ENCODE results near the gene RHPN2.

RHPN2 gene

DNA sequence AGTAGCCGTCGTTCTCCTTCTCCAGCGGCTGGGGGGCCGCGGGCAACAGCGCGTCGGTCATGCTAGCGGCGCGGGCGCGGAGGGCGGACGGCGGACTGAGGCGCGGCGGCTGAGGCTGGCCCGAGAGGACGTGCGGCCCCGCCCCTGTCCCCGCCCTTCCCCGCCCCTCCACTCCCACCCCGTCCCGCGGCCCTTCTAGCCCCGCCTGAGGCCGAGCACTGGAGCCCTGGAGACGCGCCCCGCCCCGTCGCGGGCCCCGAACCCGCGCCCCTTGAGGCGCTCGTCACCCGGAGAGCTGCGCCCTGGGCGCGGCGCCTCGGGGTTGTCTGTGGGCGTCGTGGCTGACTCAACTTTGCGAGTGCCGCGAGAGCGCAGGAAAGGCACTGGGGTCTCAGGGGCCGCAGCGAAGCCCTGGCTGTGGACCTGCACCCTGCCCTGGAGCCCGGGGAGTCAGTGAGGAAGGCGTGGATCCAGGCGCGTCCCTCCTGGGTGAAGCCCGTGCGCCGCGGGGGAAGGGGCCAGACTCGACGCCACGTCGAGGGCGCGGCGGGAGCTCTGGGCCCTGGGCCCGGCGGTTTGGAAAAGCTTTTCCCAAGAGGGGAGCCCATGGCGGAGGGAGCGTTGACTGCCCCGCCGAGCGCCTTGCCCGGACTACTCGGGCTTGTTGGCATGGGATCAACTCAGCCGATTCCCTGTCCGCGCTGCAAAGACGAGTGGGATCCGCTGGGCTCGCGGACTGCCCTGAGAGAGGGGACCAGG lies at the start of gene RHPN2:
Gene RHPN2, minus strand, starts transcription at position 97 of the 759 bp plus-strand sequence. Its CDS starts 36 bp downstream, at position 61.
- H3K9ac ChIP-seq (ENCODE audit: low read depth, low read length): peak within 1 kb of the TSS; percentile 61; the same call in 1 of the 2 replicates

DNA sequence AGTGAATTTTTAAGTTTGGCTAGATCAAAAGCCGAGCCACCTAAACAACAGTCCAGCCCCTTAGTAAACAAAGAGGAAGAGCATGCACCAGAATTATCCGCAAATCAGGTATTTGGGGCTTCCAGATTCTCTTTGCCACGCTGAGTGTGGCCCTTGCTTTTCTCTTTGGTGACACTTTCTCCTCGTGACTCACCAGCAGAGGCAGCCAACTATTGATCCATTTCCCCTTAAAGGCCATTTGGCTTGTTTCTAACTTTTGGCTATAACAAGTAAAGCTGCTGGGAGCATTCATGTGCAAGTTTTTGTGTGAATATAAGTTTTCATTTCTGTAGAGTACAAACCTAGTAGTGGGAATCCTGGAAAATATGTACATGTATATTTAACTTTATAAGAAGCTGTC lies 49.6 kb upstream of the RHPN2 start:
- Histone ChIP-seq H3K9me3 (ENCODE audit: control insufficient read depth, insufficient read depth, low read length) (no peaks in the 10 kb centered on the region), H3K4me3 (ENCODE audit: low read depth, low read length) (no peak overlapping the region), H3K4me1 (ENCODE audit: control insufficient read depth, insufficient read depth, low read length) (no peaks in the 10 kb centered on the region), H3K36me3 (ENCODE audit: control insufficient read depth, insufficient read depth, low read length) (peaks cover 73% of the 10 kb centered on the region), H3K9ac (ENCODE audit: low read depth, low read length) (no peak overlapping the region), H3K27ac (ENCODE audit: low read depth, low read length) (no peak overlapping the region), H3K27me3 (ENCODE audit: control insufficient read depth, insufficient read depth, low read length) (no peaks in the 10 kb centered on the region)

More for the DNA sequence above, at the start of gene RHPN2:
- Histone ChIP-seq H3K36me3 (ENCODE audit: control insufficient read depth, insufficient read depth, low read length) (no peaks in the 10 kb centered on the region), H3K27ac (ENCODE audit: low read depth, low read length) (no peak within 1 kb of the TSS), H3K9me3 (ENCODE audit: control insufficient read depth, insufficient read depth, low read length) (no peaks in the 10 kb centered on the region), H3K4me1 (ENCODE audit: control insufficient read depth, insufficient read depth, low read length) (peaks cover 8% of the 10 kb centered on the region), H3K27me3 (ENCODE audit: control insufficient read depth, insufficient read depth, low read length) (no peaks in the 10 kb centered on the region), H3K4me3 (ENCODE audit: low read depth, low read length) (peak within 1 kb of the TSS; percentile 81)

DNA sequence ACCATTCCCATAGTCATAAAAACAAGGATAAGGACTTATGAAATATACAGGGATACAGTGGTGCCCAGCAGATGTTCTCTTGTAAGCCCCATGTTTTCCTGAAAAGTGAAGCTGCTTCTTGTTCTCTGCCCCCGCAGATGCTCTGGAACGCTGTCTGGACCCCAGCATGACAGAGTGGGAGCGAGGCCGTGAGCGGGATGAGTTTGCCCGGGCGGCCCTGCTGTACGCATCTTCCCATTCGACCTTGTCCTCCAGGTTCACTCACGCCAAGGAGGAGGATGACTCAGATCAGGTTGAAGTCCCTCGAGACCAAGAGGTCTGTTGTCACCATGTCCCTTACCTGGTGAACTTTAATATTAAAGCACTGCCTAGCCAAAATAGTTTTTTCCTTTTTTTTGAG lies 46.9 kb upstream of the RHPN2 start:
- no peaks in the 10 kb centered on the region for H3K27me3 ChIP-seq (ENCODE audit: control insufficient read depth, insufficient read depth, low read length)
- H3K9me3 ChIP-seq (ENCODE audit: control insufficient read depth, insufficient read depth, low read length): no peaks in the 10 kb centered on the region
- H3K4me1 ChIP-seq (ENCODE audit: control insufficient read depth, insufficient read depth, low read length): no peaks in the 10 kb centered on the region
- no peak overlapping the region for H3K4me3 ChIP-seq (ENCODE audit: low read depth, low read length)
- H3K36me3 ChIP-seq (ENCODE audit: control insufficient read depth, insufficient read depth, low read length): peaks cover 80% of the 10 kb centered on the region
- no peak overlapping the region for H3K9ac ChIP-seq (ENCODE audit: low read depth, low read length)
- H3K27ac ChIP-seq (ENCODE audit: low read depth, low read length): no peak overlapping the region

DNA sequence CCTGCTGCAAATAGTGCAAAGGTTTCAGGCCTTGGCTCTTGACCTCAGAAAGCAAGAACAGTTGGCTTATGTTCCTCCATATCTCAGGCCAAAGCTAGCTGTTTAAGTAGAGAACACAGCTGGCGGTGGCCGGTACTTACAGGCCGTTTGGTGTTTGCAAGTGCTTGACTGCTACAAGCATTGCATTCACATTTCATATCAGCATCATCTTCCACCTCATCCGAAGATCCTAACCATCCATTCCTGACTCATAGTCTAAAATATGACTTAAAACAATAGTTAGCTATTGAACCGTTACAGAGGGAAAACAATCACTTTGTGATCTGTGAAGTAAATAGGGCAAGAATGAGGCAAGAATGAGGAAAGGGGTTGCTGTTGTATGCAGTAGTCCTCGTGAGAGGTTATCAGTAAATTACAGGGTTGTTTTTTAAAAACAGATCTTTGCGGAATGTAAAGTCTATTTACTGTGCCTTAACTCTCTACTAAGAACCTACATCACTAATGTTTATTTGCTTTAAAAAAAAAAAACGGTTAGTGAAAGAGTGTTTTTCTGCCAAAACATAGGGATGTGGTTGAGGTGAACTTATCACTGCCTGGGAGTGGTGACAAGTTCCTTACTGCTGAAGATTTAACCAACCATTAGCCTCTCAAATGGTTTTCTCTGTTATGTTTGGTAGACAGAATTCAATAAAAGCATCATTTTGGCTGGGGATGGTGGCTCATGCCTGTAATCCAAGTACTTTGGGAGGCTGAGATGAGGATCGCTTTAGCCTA lies 45.6 kb upstream of the RHPN2 start:
- Histone ChIP-seq H3K4me3 (ENCODE audit: low read depth, low read length) (no peak overlapping the region), H3K36me3 (ENCODE audit: control insufficient read depth, insufficient read depth, low read length) (peaks cover 77% of the 10 kb centered on the region), H3K27ac (ENCODE audit: low read depth, low read length) (no peak overlapping the region), H3K27me3 (ENCODE audit: control insufficient read depth, insufficient read depth, low read length) (no peaks in the 10 kb centered on the region), H3K9ac (ENCODE audit: low read depth, low read length) (no peak overlapping the region), H3K4me1 (ENCODE audit: control insufficient read depth, insufficient read depth, low read length) (no peaks in the 10 kb centered on the region), H3K9me3 (ENCODE audit: control insufficient read depth, insufficient read depth, low read length) (no peaks in the 10 kb centered on the region)

GRCh38 chr19:33108161-33108560 lies 43.5 kb upstream of the RHPN2 start:
- no peak overlapping the region for H3K4me3 ChIP-seq (ENCODE audit: low read depth, low read length)
- no peaks in the 10 kb centered on the region for H3K27me3 ChIP-seq (ENCODE audit: control insufficient read depth, insufficient read depth, low read length)
- H3K9me3 ChIP-seq (ENCODE audit: control insufficient read depth, insufficient read depth, low read length): no peaks in the 10 kb centered on the region
- H3K27ac ChIP-seq (ENCODE audit: low read depth, low read length): no peak overlapping the region
- no peaks in the 10 kb centered on the region for H3K4me1 ChIP-seq (ENCODE audit: control insufficient read depth, insufficient read depth, low read length)
- peaks cover 67% of the 10 kb centered on the region for H3K36me3 ChIP-seq (ENCODE audit: control insufficient read depth, insufficient read depth, low read length)
- no peak overlapping the region for H3K9ac ChIP-seq (ENCODE audit: low read depth, low read length)

DNA sequence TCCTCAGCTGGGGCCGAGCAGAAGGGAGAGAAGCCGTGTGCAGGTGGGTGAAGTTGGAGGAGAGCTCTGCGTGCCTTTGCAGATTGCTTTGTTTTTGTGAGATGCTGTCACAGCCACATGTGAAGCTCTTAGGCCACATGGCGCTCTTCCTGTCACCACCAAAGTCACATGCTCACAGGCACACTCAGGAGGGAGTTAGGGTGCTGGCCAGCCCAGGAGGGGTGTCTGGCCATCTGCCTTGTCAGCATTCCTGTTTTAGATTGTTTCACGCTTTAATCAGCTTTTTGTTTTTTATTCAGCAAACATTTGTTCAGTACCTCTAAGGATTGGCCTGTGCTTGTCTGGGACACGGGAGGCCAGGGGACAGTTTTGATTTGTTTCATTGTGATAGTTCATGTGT lies 38.2 kb upstream of the RHPN2 start:
- Histone ChIP-seq H3K36me3 (ENCODE audit: control insufficient read depth, insufficient read depth, low read length) (peaks cover 51% of the 10 kb centered on the region), H3K27ac (ENCODE audit: low read depth, low read length) (no peak overlapping the region)

DNA sequence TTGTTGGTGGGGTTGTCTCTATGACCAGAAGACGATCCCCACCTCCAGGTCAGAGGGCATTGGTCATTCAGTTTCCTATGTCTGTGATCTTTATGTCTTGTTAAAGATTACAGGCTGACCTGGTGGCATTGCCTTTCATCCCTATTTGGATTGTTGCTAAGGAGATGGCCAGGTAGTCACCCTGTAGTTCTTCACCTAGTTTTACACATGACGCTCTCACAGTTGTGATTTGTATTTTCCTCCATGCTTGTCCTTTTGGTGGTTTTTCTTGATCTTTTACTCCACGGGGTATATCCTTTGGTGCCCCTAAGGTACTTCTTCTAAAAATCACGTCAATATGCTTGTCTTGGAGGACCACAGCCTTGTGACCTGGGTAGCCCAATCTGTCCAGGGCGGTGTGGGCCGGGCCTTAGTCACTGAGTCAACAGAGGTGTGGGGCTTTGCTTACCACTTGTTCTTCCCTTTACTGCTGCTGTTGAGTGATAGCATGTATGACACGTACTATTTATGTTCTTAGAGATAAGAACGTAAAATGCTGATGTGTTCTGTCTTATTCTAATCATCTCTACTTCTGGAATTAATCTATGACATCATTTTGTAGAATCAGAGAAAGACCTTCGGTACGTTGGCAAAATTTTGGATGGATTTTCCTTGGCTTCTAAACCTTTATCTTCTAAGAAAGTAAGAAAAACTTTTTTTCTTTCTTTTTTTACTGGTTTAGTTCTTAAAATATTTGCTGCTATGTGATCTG lies 36.4 kb upstream of the RHPN2 start:
- Histone ChIP-seq H3K4me3 (ENCODE audit: low read depth, low read length) (no peak overlapping the region), H3K27ac (ENCODE audit: low read depth, low read length) (no peak overlapping the region), H3K9me3 (ENCODE audit: control insufficient read depth, insufficient read depth, low read length) (no peaks in the 10 kb centered on the region), H3K4me1 (ENCODE audit: control insufficient read depth, insufficient read depth, low read length) (no peaks in the 10 kb centered on the region), H3K36me3 (ENCODE audit: control insufficient read depth, insufficient read depth, low read length) (peaks cover 49% of the 10 kb centered on the region), H3K9ac (ENCODE audit: low read depth, low read length) (no peak overlapping the region), H3K27me3 (ENCODE audit: control insufficient read depth, insufficient read depth, low read length) (no peaks in the 10 kb centered on the region)

More for the DNA sequence above, 38.2 kb upstream of the RHPN2 start:
- Histone ChIP-seq H3K9me3 (ENCODE audit: control insufficient read depth, insufficient read depth, low read length) (no peaks in the 10 kb centered on the region), H3K9ac (ENCODE audit: low read depth, low read length) (no peak overlapping the region), H3K27me3 (ENCODE audit: control insufficient read depth, insufficient read depth, low read length) (no peaks in the 10 kb centered on the region), H3K4me3 (ENCODE audit: low read depth, low read length) (no peak overlapping the region), H3K4me1 (ENCODE audit: control insufficient read depth, insufficient read depth, low read length) (no peaks in the 10 kb centered on the region)

DNA sequence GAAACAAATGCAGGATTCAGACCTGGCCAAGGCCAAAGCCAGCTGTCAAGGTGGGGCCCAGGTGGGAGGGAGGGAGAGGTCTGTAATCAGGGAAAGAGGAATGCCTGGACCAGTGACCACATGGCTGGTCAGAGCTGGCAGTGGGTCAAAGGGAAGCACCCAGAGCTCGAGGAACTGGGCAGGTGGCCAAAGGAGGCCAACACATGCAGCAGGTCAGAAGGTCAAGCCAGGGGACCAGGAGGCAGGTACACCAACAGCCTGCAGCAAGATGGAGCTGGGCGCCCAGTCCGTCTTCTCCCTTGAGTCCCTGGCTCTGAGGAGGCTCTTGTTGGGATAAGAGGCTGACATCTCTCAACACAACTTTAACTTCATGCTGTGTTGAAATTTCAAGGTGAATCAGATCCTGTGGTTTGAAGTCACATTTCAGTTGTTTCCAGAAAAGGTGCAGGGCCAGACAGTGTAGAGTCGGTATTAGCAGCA lies 33.4 kb upstream of the RHPN2 start:
- Histone ChIP-seq H3K27ac (ENCODE audit: low read depth, low read length) (no peak overlapping the region), H3K9ac (ENCODE audit: low read depth, low read length) (no peak overlapping the region), H3K36me3 (ENCODE audit: control insufficient read depth, insufficient read depth, low read length) (peaks cover 69% of the 10 kb centered on the region)

GRCh38 chr19:33096005-33096404 lies 31.3 kb upstream of the RHPN2 start:
- H3K36me3 ChIP-seq (ENCODE audit: control insufficient read depth, insufficient read depth, low read length): peaks cover 70% of the 10 kb centered on the region
- no peaks in the 10 kb centered on the region for H3K27me3 ChIP-seq (ENCODE audit: control insufficient read depth, insufficient read depth, low read length)
- no peak overlapping the region for H3K9ac ChIP-seq (ENCODE audit: low read depth, low read length)
- H3K4me1 ChIP-seq (ENCODE audit: control insufficient read depth, insufficient read depth, low read length): no peaks in the 10 kb centered on the region
- H3K27ac ChIP-seq (ENCODE audit: low read depth, low read length): no peak overlapping the region
- H3K4me3 ChIP-seq (ENCODE audit: low read depth, low read length): no peak overlapping the region
- H3K9me3 ChIP-seq (ENCODE audit: control insufficient read depth, insufficient read depth, low read length): no peaks in the 10 kb centered on the region

More for the DNA sequence above, 33.4 kb upstream of the RHPN2 start:
- Histone ChIP-seq H3K4me3 (ENCODE audit: low read depth, low read length) (no peak overlapping the region), H3K9me3 (ENCODE audit: control insufficient read depth, insufficient read depth, low read length) (no peaks in the 10 kb centered on the region), H3K27me3 (ENCODE audit: control insufficient read depth, insufficient read depth, low read length) (no peaks in the 10 kb centered on the region), H3K4me1 (ENCODE audit: control insufficient read depth, insufficient read depth, low read length) (no peaks in the 10 kb centered on the region)

DNA sequence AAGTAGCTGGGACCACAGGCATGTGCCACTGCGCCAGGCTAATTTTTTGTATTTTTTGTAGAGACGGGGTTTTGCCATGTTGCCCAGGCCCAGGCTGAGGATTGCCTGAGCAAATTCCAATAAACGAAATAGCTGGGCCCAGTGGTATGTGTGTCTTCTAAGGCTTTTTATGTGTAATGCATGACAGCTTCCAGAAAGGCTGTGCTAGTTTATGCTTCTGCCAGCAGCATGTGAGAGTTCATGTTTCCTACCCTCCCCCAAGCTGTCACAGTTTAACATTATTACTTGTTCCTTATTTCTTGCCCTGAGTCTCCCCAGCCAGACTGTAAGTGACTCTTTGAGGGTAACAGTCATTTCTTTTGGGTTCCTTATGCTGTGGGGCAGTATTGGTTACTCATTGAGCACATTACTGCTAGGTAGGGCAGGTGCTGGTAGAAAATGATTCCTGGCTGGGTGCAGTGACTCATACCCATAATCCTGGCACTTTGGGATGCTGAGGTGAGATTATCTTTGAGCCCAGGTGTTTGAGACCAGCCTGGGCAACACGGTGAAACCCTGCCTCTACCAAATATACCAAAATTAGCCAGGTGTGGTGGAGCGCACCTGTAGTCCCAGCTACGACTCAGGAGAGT lies 29.9 kb upstream of the RHPN2 start:
- Histone ChIP-seq H3K9ac (ENCODE audit: low read depth, low read length) (no peak overlapping the region), H3K27me3 (ENCODE audit: control insufficient read depth, insufficient read depth, low read length) (no peaks in the 10 kb centered on the region), H3K36me3 (ENCODE audit: control insufficient read depth, insufficient read depth, low read length) (peaks cover 76% of the 10 kb centered on the region), H3K27ac (ENCODE audit: low read depth, low read length) (no peak overlapping the region), H3K9me3 (ENCODE audit: control insufficient read depth, insufficient read depth, low read length) (no peaks in the 10 kb centered on the region), H3K4me3 (ENCODE audit: low read depth, low read length) (no peak overlapping the region), H3K4me1 (ENCODE audit: control insufficient read depth, insufficient read depth, low read length) (peaks cover 4% of the 10 kb centered on the region; the same call in 1 of the 2 replicates)
